ENCODE measurements around the gene FRS2.

The FRS2 gene

GRCh38 chr12:69470189-69471075 is at the start of gene FRS2:
Gene FRS2, plus strand, starts transcription at chr12:69470388. Its CDS starts 98,643 bp downstream, at chr12:69569031.
- peak; percentile 44 for TF ChIP-seq CTCF (IDR thresholded peaks at IDR 0.05; ENCODE audit: low read length, missing control alignments)
- peak within 1 kb of the TSS; percentile 94 for H3K4me3 ChIP-seq (replicated peaks; ENCODE audit: low read depth, low read length)

GRCh38 chr12:69421548-69421947 is 48.6 kb upstream of the FRS2 start:
- no peak for TF ChIP-seq CTCF (IDR thresholded peaks at IDR 0.05; ENCODE audit: low read length, missing control alignments)
- H3K4me3 ChIP-seq (replicated peaks; ENCODE audit: low read depth, low read length), result no peak overlapping the region
- no peak for DNase-seq (ENCODE audit: low read depth)

More at GRCh38 chr12:69470189-69471075, at the start of gene FRS2:
- peak; percentile 92 for DNase-seq (ENCODE audit: low read depth)

- no peak overlapping the region for H3K4me3 ChIP-seq (replicated peaks; ENCODE audit: low read depth, low read length)
- no peak for TF ChIP-seq CTCF (IDR thresholded peaks at IDR 0.05; ENCODE audit: low read length, missing control alignments)
- DNase-seq (ENCODE audit: low read depth), result no peak
Measured at GRCh38 chr12:69423037-69423905, 46.9 kb upstream of the FRS2 start.

GRCh38 chr12:69425417-69425816 is 44.8 kb upstream of the FRS2 start:
- TF ChIP-seq CTCF (IDR thresholded peaks at IDR 0.05; ENCODE audit: low read length, missing control alignments), result no peak
- DNase-seq (ENCODE audit: low read depth), result no peak
- no peak overlapping the region for H3K4me3 ChIP-seq (replicated peaks; ENCODE audit: low read depth, low read length)

GRCh38 chr12:69428351-69429073 is 41.7 kb upstream of the FRS2 start:
- no peak overlapping the region for H3K4me3 ChIP-seq (replicated peaks; ENCODE audit: low read depth, low read length)
- peak; percentile 36 for DNase-seq (ENCODE audit: low read depth)
- TF ChIP-seq CTCF (IDR thresholded peaks at IDR 0.05; ENCODE audit: low read length, missing control alignments), result no peak

GRCh38 chr12:69430942-69431590 is 39.1 kb upstream of the FRS2 start:
- no peak for DNase-seq (ENCODE audit: low read depth)
- TF ChIP-seq CTCF (IDR thresholded peaks at IDR 0.05; ENCODE audit: low read length, missing control alignments), result no peak

More at GRCh38 chr12:69430942-69431590, 39.1 kb upstream of the FRS2 start:
- no peak overlapping the region for H3K4me3 ChIP-seq (replicated peaks; ENCODE audit: low read depth, low read length)

All from fibroblast of pulmonary artery (primary cell).